SU-DHL-6 (cell line): ENCODE data around the gene OR8D2.

Source experiments
- CTCF ChIP-seq: fragments of 200-600 bp; sonication (generic); IDR thresholded peaks from one replicate; pipeline ENCODE4 v1.5.1; 2017; ENCODE audit warnings: antibody characterized with exemption, mild to moderate bottlenecking, low read length, moderate library complexity; ENCODE audit not compliant: insufficient read depth, poor library complexity, severe bottlenecking
- EZH2phosphoT487 ChIP-seq: fragments of 200-600 bp; sonication (generic), shearing (Covaris generic); conservative IDR thresholded peaks from 2 replicates; pipeline ENCODE4 v1.6.1; 2018; ENCODE audit warnings: mild to moderate bottlenecking, antibody characterized with exemption, low read length, moderate library complexity, mixed read lengths

- TF ChIP-seq CTCF (no peak), EZH2phosphoT487 (no peak)
Measured at GRCh38 chr11:124296016-124296415, 24.0 kb downstream of the OR8D2 start.
